ENCODE results near the gene KDM1B. TPM values are rescaled to one million over a fixed set of nuclear protein-coding genes. Genes with fewer than 3 reads are reported as not detected.
A peak's percentile ranks its signal among the peaks of the same experiment; 100 is the strongest.
"Not testable (repeated sequence)": the region's sequence is repeated elsewhere in the genome, so short reads cannot be mapped to it uniquely, and the experiment has no call there.

Gene KDM1B
- total RNA-seq, 1 donor from 2014 or later, result 46.8 TPM

GRCh38 chr6:18148304-18149025 is 6.8 kb upstream of the KDM1B start:
- no peak for DNase-seq

DNA sequence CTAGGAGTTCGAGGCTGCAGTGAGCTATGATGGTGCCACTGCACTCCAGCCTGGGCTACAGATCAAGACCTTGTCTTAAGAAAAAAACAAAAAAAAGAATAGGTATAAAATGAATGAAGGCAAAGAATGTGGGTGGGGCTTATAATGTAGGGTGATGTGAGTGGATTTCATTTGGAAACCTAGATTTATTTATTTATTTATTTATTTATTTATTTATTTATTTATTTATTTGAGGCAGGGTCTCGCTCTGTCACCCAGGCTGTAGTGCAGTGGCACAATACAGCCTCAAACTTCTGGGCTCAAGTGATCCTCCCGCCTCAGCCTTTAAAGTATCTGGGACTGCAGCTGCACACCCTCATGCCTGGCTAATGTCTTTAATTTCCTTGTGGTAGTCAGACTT is 3.8 kb upstream of the KDM1B start:
- DNase-seq, result not testable (repeated sequence)

- DNase-seq, result no peak
Observed at GRCh38 chr6:18151801-18152200, 3.4 kb upstream of the KDM1B start.

DNA sequence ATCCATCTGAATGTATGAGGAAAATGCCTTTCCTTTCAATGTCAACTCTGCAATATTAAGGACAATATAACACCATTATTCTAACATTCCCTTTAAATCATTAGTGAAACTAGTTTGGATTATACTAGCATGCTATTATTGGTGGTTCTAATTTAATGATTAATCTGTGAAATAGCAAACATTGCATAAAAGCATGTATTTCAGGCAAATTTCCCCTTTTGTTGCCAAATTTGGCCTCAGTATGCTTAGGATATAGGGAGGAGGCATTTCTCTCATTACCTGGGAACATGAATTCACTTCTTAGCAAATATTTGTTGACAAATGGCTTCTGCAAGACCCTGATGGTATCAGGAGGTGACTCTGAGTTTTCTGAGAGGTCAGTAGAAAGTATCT is 1.9 kb upstream of the KDM1B start:
- DNase-seq, result no peak

DNA sequence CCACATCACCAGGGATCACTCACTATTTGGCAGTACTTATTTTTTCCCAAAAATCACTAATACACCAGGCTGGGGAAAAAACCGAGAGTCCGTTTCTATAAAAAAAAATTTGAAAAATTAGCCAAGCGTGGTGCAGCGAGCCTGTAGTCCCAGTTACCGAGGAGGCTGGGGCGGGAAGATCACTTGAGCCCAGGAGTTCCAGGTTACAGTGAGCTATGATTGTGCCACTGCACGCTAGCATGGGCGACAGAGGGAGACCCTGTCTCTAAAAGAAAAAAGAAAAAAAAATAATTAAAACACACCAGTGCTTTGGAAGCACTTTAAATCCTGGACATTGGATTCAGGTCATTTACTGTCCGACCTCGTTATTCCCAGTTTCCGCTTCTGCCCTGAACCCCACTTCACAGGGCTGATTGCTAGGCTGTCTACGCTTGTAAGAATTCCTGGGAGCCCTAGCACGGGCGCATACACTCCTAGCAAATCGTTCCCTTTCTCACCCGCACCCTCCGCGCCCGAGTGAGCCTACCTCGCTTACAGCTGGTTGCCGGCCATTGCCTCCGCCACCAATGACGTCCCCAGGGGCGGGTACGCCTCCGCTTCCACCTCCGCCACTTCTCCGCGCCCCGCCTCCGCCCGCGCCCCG is 594 bp upstream of the KDM1B start, which contains the start of gene TPMT:
TPMT (minus strand) TSS at position 571 of the 643 bp plus-strand sequence. CDS start 5,950 bp downstream, outside the sequence.
- no peak for DNase-seq

DNA sequence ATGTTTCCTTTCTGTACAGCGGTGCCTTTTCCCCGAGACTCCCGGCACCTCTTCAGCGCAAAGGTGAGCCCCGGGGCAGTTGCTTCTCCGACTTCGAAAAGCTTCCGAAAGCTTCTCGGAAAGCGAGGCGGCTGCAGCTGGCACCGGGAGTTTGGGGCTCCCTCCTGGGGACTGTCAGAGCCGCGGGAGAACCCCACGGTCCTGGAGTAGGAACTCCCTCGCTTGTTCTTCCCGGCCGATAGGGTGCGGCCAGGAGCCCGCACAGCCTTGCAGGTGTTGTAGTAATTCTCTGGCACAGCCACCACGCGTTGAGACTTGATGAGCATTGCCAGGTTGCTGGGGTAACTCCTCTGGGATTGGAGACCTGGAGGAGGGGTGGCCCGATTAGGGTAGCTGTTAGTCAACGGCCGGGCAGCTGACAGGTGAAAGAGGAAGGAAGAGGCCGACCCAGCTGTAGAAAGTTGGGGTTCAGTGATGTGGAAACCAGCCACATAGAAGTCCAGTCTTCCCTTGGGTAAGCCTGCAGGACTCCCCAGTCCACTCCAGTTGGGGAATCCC is 721 bp downstream of the KDM1B start:
- peak; percentile 69 for DNase-seq

DNA sequence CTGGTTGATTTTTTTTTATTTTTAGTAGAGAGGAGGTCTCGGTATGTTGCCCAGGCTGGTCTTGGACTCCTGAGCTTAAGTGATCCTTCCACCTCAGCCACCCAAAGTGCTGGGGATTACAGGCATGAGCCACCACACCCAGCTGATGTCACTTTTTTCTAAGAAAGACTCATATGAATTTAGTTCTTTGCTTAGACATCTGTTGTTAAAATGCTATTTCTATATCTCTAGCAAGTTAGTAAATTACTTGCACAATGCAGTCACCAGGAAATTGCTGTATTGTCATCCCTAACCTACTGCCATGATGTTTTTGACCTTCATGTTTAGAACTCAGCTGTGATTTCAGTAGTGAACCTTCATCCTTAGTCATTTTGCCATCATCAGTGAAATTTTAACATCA is 5.7 kb downstream of the KDM1B start:
- DNase-seq, result peak; percentile 50

- peak; percentile 56 for DNase-seq
Observed at GRCh38 chr6:18161431-18161830, 6.2 kb downstream of the KDM1B start.

DNA sequence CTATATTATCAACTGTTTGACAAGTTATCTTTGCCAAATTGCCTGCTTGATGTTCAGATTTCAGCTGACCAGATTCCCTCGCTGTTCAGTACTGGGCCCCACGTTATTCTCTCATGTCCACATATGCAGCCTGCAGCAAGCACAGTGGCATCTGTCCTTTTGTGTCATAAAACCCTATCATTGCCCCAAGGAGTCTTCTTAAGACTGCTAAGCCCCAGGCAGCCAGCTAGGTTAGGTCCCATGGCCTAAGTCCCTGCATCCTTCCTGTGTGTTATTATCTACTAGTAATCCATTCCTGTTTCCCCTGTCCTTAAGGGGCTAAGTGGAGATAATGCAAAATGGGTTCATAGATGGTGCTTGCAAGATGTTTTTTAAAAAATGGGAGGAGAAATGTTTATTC is 7.2 kb downstream of the KDM1B start:
- DNase-seq, result no peak

DNA sequence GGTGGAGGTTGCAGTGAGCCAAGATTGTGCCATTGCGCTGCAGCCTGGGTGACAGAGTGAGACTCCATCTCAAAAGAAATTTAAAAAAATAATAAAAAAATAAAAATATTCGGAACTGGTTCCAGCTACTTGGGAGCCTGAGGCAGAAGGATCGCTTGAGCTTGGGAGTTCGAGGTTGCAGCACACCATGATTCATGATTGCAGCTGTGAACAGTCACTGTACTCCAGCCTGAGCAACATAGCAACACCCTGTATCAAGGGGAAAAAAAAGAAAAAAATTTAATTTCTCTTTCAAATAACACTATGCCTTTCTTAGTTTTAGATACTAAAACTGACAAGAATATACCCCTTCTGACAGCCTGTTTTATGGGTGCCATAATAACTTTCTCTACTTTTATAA is 10.5 kb downstream of the KDM1B start:
- no peak for DNase-seq

DNA sequence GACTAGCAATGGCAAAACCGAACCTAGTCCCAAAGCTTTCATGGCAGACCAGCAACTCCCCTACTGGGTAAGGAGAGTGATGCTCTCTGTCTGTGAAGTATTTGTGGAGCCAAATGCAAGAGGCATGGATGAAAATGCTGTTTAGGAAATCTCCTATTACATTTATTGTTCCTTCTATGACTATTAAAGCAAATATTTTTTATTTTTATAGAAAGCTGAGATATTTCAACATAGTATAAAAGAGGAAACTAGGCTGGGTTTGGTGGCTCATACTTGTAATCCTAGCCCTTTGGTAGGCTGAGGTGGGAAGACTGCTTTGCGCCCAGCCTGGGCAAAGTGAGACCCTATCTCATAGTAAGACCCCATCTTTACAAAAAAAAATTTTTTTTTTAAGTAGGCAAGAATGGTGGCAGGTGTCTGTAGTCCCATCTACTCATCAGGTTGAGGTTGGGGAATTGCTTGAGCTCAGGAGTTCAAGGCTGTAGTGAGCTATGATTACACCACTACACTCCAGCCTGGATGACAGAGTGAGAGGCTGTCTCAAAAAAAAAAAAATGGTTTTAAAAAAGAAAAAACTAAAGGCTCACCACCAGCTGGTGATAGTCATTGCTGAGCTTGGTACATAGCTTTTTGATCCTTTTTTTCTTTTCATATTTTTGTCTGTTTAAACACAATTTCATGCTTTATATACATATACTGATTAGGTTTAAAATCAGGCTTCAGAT is 11.3 kb downstream of the KDM1B start:
- no peak for DNase-seq

DNA sequence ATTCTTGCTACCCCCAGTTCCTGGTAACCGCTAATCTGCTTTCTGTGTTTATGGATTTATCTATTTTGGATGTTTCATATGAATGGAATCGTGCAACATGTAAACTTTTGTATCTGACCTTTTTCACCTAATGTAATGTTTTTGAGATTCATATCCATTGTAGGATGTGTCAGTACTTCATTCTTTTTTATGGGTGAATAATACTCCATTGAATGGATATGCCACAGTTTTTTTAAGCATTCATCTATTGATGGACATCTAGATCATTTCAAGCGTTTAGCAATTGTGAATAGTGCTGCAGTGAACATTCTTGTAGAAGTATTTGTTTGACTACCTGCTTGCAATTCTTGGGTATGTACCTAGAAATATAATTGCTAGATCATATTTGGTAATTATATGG is 13.0 kb downstream of the KDM1B start:
- no peak for DNase-seq

DNA sequence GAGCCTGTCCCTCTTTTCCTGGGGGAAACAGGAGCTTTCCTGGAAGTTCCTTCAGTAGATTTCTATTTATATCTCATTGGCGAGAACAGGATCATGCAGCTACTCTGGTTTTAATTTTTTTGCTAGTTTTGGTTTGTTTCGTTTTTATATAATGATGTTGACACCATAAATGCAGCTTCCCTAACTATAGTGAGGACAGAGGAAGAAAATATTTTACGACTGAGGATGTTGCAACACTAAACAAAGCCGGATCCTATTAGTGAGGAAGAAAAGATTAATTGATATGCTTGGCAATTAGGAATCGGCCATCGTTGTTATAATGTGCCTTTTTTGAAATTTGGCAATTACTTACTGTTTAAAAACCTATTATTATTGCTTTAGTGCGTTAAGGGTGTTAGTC is 16.6 kb downstream of the KDM1B start:
- DNase-seq, result no peak

DNA sequence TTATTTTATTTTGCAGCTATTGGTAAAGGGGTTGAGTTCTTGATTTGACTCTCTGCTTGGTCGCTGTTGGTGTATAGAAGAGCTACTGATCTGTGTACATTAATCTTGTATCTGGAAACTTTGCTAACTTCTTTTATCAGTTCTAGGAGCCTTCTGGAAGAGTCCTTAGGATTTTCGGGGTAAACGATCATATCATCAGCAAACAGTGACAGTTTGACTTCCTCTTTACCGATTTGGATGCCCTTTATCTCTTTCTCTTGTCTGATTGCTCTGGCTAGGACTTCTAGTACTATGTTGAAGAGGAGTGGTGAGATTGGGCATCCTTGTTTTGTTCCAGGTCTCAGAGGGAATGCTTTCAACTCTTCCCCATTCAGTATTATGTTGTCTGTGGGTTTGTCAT is 21.0 kb downstream of the KDM1B start:
- not testable (repeated sequence) for DNase-seq

- DNase-seq, result no peak
Observed at GRCh38 chr6:18177286-18177965, 22.2 kb downstream of the KDM1B start.

- no peak for DNase-seq
Observed at GRCh38 chr6:18178960-18179615, 23.9 kb downstream of the KDM1B start.

DNA sequence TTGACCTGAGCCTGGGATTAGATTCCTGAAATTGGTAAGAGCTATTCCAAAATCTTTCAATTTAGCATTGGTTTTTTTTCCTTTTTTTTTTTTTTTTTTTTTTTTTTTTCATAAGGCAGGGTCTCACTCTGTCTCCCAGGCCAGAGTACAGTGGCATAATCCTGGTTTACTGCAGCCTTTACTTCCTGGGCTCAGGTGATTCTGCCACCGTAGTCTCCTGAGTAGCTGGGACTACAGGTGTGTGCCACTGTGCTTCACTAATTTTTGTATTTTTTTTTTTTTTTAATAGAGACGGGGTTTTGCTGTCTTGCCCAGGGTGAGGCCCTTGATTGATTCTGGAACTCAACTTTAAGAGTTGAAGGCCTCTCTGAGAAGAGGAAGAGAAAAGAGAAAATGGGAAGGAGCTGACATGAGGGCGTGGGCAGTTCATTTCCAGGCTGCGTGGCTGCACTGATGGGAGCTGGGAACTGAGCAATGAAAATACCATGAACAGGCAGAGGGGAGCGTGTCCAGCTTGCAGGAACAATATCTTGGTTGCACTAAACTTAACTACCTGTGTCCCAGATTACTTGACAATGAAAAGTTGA is 24.6 kb downstream of the KDM1B start:
- DNase-seq, result no peak

DNA sequence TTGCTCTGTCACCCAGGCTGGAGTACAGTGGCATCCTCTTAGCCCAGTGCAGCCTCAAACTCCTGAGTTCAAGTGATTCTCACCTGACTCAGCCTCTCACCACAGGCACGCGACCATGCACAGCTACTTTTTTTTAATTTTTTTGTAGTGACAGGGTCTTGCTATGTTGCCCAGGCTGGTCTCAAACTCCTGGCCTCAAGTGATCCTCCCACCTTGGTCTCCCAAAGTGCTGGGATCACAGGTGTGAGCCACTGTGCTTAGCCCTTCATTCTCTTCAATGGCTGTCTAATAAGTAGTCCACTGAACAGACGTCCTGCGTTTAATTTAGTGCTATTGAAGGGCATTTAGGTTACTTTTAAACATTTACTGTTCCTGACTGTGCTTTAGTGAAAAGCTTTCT is 27.3 kb downstream of the KDM1B start:
- DNase-seq, result no peak

DNA sequence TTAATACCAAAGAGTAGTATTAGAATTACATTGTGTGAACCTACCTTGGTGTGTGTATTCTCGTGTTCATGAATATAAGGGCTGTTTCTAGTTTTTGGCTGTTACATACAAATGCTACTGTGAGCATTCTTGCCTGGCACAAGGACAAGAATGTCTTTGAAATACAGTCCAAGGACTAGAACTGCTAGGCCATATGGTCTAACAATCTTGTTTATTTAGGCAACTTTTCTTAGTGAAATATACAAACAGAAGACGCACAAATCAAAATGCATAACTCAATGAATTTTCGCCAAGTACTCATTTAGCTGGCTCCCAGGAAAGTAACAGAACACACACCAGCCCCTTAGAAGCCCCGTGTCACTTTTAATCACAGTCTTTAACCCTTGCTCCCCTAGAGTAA is 28.5 kb downstream of the KDM1B start:
- peak; percentile 36 for DNase-seq

GRCh38 chr6:18185624-18186023 is 30.4 kb downstream of the KDM1B start:
- DNase-seq, result no peak

- DNase-seq, result no peak
Observed at GRCh38 chr6:18186033-18186432, 30.8 kb downstream of the KDM1B start.

Data from tongue (tissue), 2 donors.